ENCODE data around the gene SMG6.

SMG6 gene

DNA sequence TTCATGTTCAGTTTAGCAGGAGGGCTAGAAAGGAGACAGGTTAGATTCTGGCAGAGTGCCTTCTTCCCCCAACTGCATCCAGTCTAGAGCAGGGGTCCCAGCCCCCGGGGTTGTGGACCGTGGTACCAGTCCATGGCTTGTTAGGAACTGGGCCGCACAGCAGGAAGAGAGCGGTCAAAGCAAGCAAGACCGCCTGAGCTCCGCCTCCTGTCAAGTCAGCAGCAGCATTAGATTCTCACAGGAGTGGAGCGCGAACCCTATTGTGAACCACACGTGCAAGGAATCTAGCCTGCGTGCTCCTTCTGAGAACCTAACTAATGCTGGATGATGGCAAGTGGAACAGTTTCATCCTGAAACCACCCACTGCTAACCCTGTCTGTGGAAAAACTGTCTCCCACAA, 153.7 kb downstream of the SMG6 start:
- Histone ChIP-seq H3K9me3 (ENCODE audit: low read length) (no peaks in the 10 kb centered on the region), H3K9ac (ENCODE audit: low read length) (no peak overlapping the region), H3K27me3 (ENCODE audit: insufficient read depth, low read length) (no peaks in the 10 kb centered on the region), H2AFZ (ENCODE audit: low read length) (no peak overlapping the region), H3K27ac (ENCODE audit: low read depth, low read length, poor library complexity, severe bottlenecking) (no peak overlapping the region), H3K79me2 (ENCODE audit: insufficient read depth, low read length) (no peaks in the 10 kb centered on the region), H3K4me1 (ENCODE audit: insufficient read depth, low read length, severe bottlenecking) (peaks cover 11% of the 10 kb centered on the region), H3K4me2 (ENCODE audit: low read length) (no peak overlapping the region), H3K9me2 (ENCODE audit: low read depth, low read length) (no peaks in the 10 kb centered on the region), H3K4me3 (ENCODE audit: low read depth, low read length, poor library complexity, severe bottlenecking) (no peak overlapping the region), H4K20me1 (ENCODE audit: insufficient read depth, low read length) (no peaks in the 10 kb centered on the region), H3F3A (ENCODE audit: insufficient read depth, low read length) (no peaks in the 10 kb centered on the region), H3K36me3 (ENCODE audit: insufficient read depth, low read length) (0 out of 2 replicates have a peak, but pooled peaks cover 3% of the 10 kb centered on the region)
- no peak for TF ChIP-seq EZH2 (IDR thresholded peaks at IDR 0.05; ENCODE audit: borderline replicate concordance, low read length)
- TF ChIP-seq, protein P1, sequence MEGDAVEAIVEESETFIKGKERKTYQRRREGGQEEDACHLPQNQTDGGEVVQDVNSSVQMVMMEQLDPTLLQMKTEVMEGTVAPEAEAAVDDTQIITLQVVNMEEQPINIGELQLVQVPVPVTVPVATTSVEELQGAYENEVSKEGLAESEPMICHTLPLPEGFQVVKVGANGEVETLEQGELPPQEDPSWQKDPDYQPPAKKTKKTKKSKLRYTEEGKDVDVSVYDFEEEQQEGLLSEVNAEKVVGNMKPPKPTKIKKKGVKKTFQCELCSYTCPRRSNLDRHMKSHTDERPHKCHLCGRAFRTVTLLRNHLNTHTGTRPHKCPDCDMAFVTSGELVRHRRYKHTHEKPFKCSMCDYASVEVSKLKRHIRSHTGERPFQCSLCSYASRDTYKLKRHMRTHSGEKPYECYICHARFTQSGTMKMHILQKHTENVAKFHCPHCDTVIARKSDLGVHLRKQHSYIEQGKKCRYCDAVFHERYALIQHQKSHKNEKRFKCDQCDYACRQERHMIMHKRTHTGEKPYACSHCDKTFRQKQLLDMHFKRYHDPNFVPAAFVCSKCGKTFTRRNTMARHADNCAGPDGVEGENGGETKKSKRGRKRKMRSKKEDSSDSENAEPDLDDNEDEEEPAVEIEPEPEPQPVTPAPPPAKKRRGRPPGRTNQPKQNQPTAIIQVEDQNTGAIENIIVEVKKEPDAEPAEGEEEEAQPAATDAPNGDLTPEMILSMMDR (IDR thresholded peaks at IDR 0.05; ENCODE audit: low read length): no peak

DNA sequence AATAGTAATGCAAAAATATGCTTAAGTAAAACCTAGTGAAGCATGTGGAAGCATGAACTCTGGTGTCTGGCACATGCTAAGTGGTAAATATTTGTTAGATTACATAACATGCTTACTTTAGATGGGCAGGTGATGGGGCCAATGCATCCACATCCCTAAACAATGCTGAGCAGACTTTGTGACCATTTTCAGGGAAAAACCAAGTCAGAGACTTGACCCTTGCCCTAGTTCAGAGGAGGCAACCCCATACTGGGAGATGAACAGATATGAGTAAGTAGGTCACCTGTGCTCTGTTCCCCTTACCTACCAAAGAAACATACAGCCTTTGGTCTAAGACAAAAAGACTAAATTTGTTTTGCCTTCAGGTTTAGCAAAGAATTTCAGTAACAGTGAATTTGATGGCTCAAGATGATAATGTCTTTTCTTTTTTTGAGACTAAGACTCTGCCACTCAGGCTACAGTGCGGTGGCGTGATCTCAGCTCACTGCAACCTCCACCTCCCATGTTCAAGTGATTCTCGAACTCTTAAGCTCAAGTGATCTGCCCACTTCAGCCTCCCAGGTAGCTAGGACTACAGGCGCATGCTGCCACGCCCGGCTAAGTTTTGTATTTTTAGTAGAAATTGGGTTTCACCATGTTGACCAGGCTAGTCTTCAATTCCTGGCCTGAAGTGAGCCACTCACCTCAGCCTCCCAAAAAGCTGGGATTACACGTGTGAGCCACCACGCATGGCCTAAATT, 157.3 kb downstream of the SMG6 start:
- TF ChIP-seq, protein P1 (IDR thresholded peaks at IDR 0.05; ENCODE audit: low read length): no peak
- TF ChIP-seq EZH2 (IDR thresholded peaks at IDR 0.05; ENCODE audit: borderline replicate concordance, low read length): no peak
- no peak overlapping the region for H3K9ac ChIP-seq (ENCODE audit: low read length)

DNA sequence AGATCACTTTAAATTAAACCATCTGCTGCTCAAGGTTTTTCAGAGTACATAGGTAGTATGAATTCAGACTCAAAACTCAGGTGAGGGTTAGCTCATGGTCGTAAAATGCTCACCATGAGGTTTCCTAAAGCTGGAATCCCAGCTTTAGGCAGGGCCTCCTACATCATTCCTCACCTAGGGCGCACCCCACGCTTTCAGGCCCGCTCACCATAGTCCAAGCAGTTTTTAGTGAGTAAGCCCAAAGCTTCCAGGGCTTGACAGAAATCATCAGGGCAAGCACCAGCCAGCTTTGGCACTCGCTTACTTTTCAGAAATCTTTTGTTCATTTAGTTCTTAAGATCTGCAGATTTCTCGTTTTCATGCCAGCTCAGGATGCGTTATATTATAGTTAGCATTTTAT, 158.9 kb downstream of the SMG6 start:
- H3K4me3 ChIP-seq (ENCODE audit: low read depth, low read length, poor library complexity, severe bottlenecking): no peak overlapping the region
- H3K9me3 ChIP-seq (ENCODE audit: low read length): no peaks in the 10 kb centered on the region
- H3K79me2 ChIP-seq (ENCODE audit: insufficient read depth, low read length): no peaks in the 10 kb centered on the region
- no peak overlapping the region for H2AFZ ChIP-seq (ENCODE audit: low read length)
- no peak for TF ChIP-seq EZH2 (IDR thresholded peaks at IDR 0.05; ENCODE audit: borderline replicate concordance, low read length)
- TF ChIP-seq, protein P1 (IDR thresholded peaks at IDR 0.05; ENCODE audit: low read length): no peak
- H3F3A ChIP-seq (ENCODE audit: insufficient read depth, low read length): no peaks in the 10 kb centered on the region
- 0 out of 2 replicates have a peak, but pooled peaks cover 3% of the 10 kb centered on the region for H3K36me3 ChIP-seq (ENCODE audit: insufficient read depth, low read length)
- peaks cover 12% of the 10 kb centered on the region for H3K4me1 ChIP-seq (ENCODE audit: insufficient read depth, low read length, severe bottlenecking)
- H3K9ac ChIP-seq (ENCODE audit: low read length): no peak overlapping the region
- H3K4me2 ChIP-seq (ENCODE audit: low read length): no peak overlapping the region
- no peaks in the 10 kb centered on the region for H3K9me2 ChIP-seq (ENCODE audit: low read depth, low read length)
- H3K27ac ChIP-seq (ENCODE audit: low read depth, low read length, poor library complexity, severe bottlenecking): no peak overlapping the region
- H4K20me1 ChIP-seq (ENCODE audit: insufficient read depth, low read length): no peaks in the 10 kb centered on the region
- H3K27me3 ChIP-seq (ENCODE audit: insufficient read depth, low read length): no peaks in the 10 kb centered on the region

More for the DNA sequence above, 157.3 kb downstream of the SMG6 start:
- H3K27me3 ChIP-seq (ENCODE audit: insufficient read depth, low read length): no peaks in the 10 kb centered on the region
- H4K20me1 ChIP-seq (ENCODE audit: insufficient read depth, low read length): no peaks in the 10 kb centered on the region
- H3K79me2 ChIP-seq (ENCODE audit: insufficient read depth, low read length): no peaks in the 10 kb centered on the region
- H3K9me3 ChIP-seq (ENCODE audit: low read length): no peaks in the 10 kb centered on the region
- peaks cover 11% of the 10 kb centered on the region for H3K4me1 ChIP-seq (ENCODE audit: insufficient read depth, low read length, severe bottlenecking)
- H3K4me2 ChIP-seq (ENCODE audit: low read length): no peak overlapping the region
- no peak overlapping the region for H3K27ac ChIP-seq (ENCODE audit: low read depth, low read length, poor library complexity, severe bottlenecking)
- H3F3A ChIP-seq (ENCODE audit: insufficient read depth, low read length): no peaks in the 10 kb centered on the region
- no peak overlapping the region for H3K4me3 ChIP-seq (ENCODE audit: low read depth, low read length, poor library complexity, severe bottlenecking)
- no peak overlapping the region for H2AFZ ChIP-seq (ENCODE audit: low read length)
- H3K9me2 ChIP-seq (ENCODE audit: low read depth, low read length): no peaks in the 10 kb centered on the region
- 0 out of 2 replicates have a peak, but pooled peaks cover 3% of the 10 kb centered on the region for H3K36me3 ChIP-seq (ENCODE audit: insufficient read depth, low read length)

Measured in OCI-LY1 (cell line).